Dermis blood vessel endothelial cell (primary cell): Measurements from ENCODE around the gene PHACTR1. TPM values are rescaled to one million over a fixed set of nuclear protein-coding genes. Genes with fewer than 3 reads are reported as not detected.
A peak's percentile ranks its signal among the peaks of the same experiment; 100 is the strongest.

Experiments used
- DNase-seq: peaks from one replicate; pipeline ENCODE4 v3.0.0; 2010
- total RNA-seq: library from RNA; depleted of rRNA; stranded (reverse); fragments of >200 nt; gene quantifications from 2 replicates; pipeline ENCODE4 v1.2.3, GENCODE V29; 2014

PHACTR1 gene
- total RNA-seq, 1 donor from 2014 or later: 2.4 TPM

GRCh38 chr6:13331516-13332348 lies 615.2 kb downstream of the PHACTR1 start:
- DNase-seq: peak; percentile 60

DNA sequence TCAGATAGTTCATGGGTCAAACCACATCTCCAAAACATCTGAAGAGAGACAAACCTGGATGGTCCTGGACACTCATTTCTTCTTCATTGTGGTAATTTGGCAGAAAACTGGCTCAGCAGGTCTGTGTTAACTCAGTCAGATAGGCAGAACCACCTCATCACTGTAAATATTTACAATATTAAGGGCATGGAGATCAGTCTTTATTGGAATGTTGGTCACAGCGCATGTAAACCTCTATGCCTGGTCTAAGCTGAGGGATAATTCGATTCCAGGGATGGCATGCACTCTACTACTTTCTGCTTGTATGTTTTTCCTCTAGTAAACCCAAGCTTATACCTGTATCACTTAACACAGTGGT lies 615.8 kb downstream of the PHACTR1 start:
- DNase-seq: no peak

DNA sequence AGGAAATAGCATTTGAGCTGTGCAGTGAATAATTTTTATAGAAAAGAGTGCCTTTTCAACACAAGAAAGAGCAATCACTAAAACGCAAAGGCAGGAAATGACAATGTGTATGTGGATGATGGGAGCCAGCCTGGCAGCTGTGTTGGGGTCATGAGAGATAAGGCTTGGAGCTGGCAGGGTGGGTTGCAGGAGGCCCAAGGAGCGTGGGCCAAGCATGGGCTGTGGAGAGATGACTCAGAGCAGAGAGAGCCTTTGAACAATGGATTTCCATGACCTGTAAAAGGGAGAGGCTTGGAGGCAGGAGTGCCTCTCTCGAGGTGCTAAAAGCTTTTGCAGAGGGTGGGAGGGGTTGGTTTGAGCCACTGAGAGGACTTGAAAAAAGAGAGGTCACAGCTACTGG lies 618.4 kb downstream of the PHACTR1 start:
- peak; percentile 90 for DNase-seq

- DNase-seq: peak; percentile 90
These were observed 620.0 kb downstream of the PHACTR1 start for GRCh38 chr6:13336553-13336952.

GRCh38 chr6:13338038-13338437 lies 621.5 kb downstream of the PHACTR1 start:
- DNase-seq: no peak
